WTC11 (cell line): ENCODE data around the gene KCTD21. TPM values are rescaled to one million over a fixed set of nuclear protein-coding genes. Genes with fewer than 3 reads are reported as not detected.

Source experiments
- ATAC-seq: fragments of 200-7000 bp; cut with Tn5 transposase; 2 replicates; pipeline ENCODE4 v1.10.0; 2021; ENCODE audit warnings: mild to moderate bottlenecking, moderate library complexity
- CTCF ChIA-PET: fragments of 300-600 bp; sonication (Branson Sonifier 250); formaldehyde crosslinking; loops from one replicate; lab custom pipeline; 2021; ENCODE audit warnings: antibody characterized with exemption; lab: Charles Lee
- POLR2A ChIA-PET: fragments of 350-600 bp; sonication (Branson Sonifier 250); formaldehyde crosslinking; loops from one replicate; lab custom pipeline; 2021; ENCODE audit warnings: antibody characterized with exemption; lab: Charles Lee
- DNase-seq: peaks from one replicate; pipeline ENCODE4 v3.0.0; 2021; ENCODE audit warnings: low spot score
- H3K27ac Mint-ChIP-seq: 2 replicates; pipeline ENCODE4 v1.8.0; 2021; ENCODE audit warnings: mixed read lengths
- H3K27me3 Mint-ChIP-seq: 2 replicates; pipeline ENCODE4 v1.8.0; 2021; ENCODE audit warnings: low read depth, mild to moderate bottlenecking, moderate library complexity, mixed read lengths
- H3K36me3 Mint-ChIP-seq: 2 replicates; pipeline ENCODE4 v1.8.0; 2021; ENCODE audit warnings: mixed read lengths
- H3K4me1 Mint-ChIP-seq: 2 replicates; pipeline ENCODE4 v1.8.0; 2022; ENCODE audit warnings: mixed read lengths
- H3K4me3 Mint-ChIP-seq: 2 replicates; pipeline ENCODE4 v1.8.0; 2021; ENCODE audit warnings: mild to moderate bottlenecking, moderate library complexity, mixed read lengths
- H3K9me3 Mint-ChIP-seq: 2 replicates; pipeline ENCODE4 v1.8.0; 2021; ENCODE audit warnings: mixed read lengths
- AFF4 ChIP-seq: sonication (generic); formaldehyde crosslinking; IDR thresholded peaks from 2 replicates; pipeline ENCODE4 v1.8.1; 2023; ENCODE audit warnings: mild to moderate bottlenecking, missing genetic modification reagents, borderline replicate concordance
- ARID4B ChIP-seq: sonication (generic); formaldehyde crosslinking; IDR thresholded peaks from 2 replicates; pipeline ENCODE4 v1.8.0; 2023; ENCODE audit warnings: missing genetic modification reagents, mild to moderate bottlenecking, borderline replicate concordance
- CREB1 ChIP-seq: sonication (generic); formaldehyde crosslinking; IDR thresholded peaks from 2 replicates; pipeline ENCODE4 v1.8.0; 2023; ENCODE audit warnings: mild to moderate bottlenecking, missing genetic modification reagents
- ELF4 ChIP-seq: sonication (generic); formaldehyde crosslinking; IDR thresholded peaks from 2 replicates; pipeline ENCODE4 v1.8.1; 2022; ENCODE audit warnings: low read depth, mild to moderate bottlenecking, moderate library complexity, missing genetic modification reagents
- ERG ChIP-seq: fragments of 250-450 bp; sonication (Bioruptor Pico); IDR thresholded peaks from 2 replicates; pipeline ENCODE4 v1.8.0; 2021; ENCODE audit warnings: mild to moderate bottlenecking
- ETV6 ChIP-seq: sonication (generic); formaldehyde crosslinking; IDR thresholded peaks from 2 replicates; pipeline ENCODE4 v1.8.1; 2022; ENCODE audit warnings: mild to moderate bottlenecking, missing genetic modification reagents
- GTF2I ChIP-seq: fragments of 250-450 bp; sonication (Bioruptor Pico); conservative IDR thresholded peaks from 2 replicates; pipeline ENCODE4 v1.4.0; 2021; ENCODE audit warnings: mild to moderate bottlenecking
- JUN ChIP-seq: sonication (generic); formaldehyde crosslinking; IDR thresholded peaks from 2 replicates; pipeline ENCODE4 v1.8.0; 2023; ENCODE audit warnings: mild to moderate bottlenecking, missing genetic modification reagents
- NFATC4 ChIP-seq: fragments of 250-450 bp; sonication (Bioruptor Pico); IDR thresholded peaks from 2 replicates; pipeline ENCODE4 v1.9.0; 2021; ENCODE audit warnings: mild to moderate bottlenecking
- NFYB ChIP-seq: sonication (generic); formaldehyde crosslinking; conservative IDR thresholded peaks from 2 replicates; pipeline ENCODE4 v1.8.0; 2022; ENCODE audit warnings: low read depth, missing genetic modification reagents
- NR1H2 ChIP-seq: sonication (generic); formaldehyde crosslinking; IDR thresholded peaks from 2 replicates; pipeline ENCODE4 v1.9.0; 2021; ENCODE audit warnings: mild to moderate bottlenecking, moderate library complexity, missing genetic modification reagents
- NR3C1 ChIP-seq: sonication (generic); formaldehyde crosslinking; conservative IDR thresholded peaks from 2 replicates; pipeline ENCODE4 v1.8.1; 2023; ENCODE audit warnings: low read depth, mild to moderate bottlenecking, missing genetic modification reagents
- OVOL2 ChIP-seq: fragments of 250-450 bp; sonication (Bioruptor Pico); IDR thresholded peaks from 2 replicates; pipeline ENCODE4 v1.9.0; 2021; ENCODE audit warnings: mild to moderate bottlenecking, borderline replicate concordance
- PREB ChIP-seq: sonication (generic); formaldehyde crosslinking; IDR thresholded peaks from 2 replicates; pipeline ENCODE4 v1.8.1; 2022; ENCODE audit warnings: mild to moderate bottlenecking, missing genetic modification reagents, moderate library complexity, borderline replicate concordance
- USF1 ChIP-seq: sonication (generic); formaldehyde crosslinking; IDR thresholded peaks from 2 replicates; pipeline ENCODE4 v1.8.0; 2022; ENCODE audit warnings: mild to moderate bottlenecking, missing genetic modification reagents
- ZBTB21 ChIP-seq: sonication (generic); formaldehyde crosslinking; IDR thresholded peaks from 2 replicates; pipeline ENCODE4 v1.8.1; 2023; ENCODE audit warnings: mild to moderate bottlenecking, missing genetic modification reagents, borderline replicate concordance
- ZNF138 ChIP-seq: sonication (generic); formaldehyde crosslinking; conservative IDR thresholded peaks from 2 replicates; pipeline ENCODE4 v1.8.1; 2022; ENCODE audit warnings: mild to moderate bottlenecking, moderate library complexity, missing genetic modification reagents
- ZNF281 ChIP-seq: sonication (generic); formaldehyde crosslinking; IDR thresholded peaks from 2 replicates; pipeline ENCODE4 v1.8.0; 2023; ENCODE audit warnings: mild to moderate bottlenecking, missing genetic modification reagents
- total RNA-seq: library from RNA; stranded (reverse); gene quantifications from 3 replicates; pipeline ENCODE4 v1.2.3, GENCODE V29; 2021

KCTD21 gene
- total RNA-seq, 1 experiment from 2014 or later = 2.8 TPM

GRCh38 chr11:78163828-78164227, 24.6 kb downstream of the KCTD21 start (continued):
- TF ChIP-seq ZBTB21 = no peak
- TF ChIP-seq NFYB (CRISPR knock-in tag) = no peak
- TF ChIP-seq CREB1 (CRISPR knock-in tag) = no peak
- TF ChIP-seq NR1H2 (CRISPR knock-in tag) = no peak
- no peak for TF ChIP-seq AFF4 (CRISPR knock-in tag)
- TF ChIP-seq OVOL2 (CRISPR knock-in tag) = no peak
- no peak for TF ChIP-seq NFATC4 (CRISPR knock-in tag)
- TF ChIP-seq ETV6 (CRISPR knock-in tag) = no peak
- no peak for TF ChIP-seq ZNF281 (CRISPR knock-in tag)

- ChIA-PET POLR2A (no interaction called here), CTCF (no interaction called here)
- no peaks in the 10 kb centered on the region for H3K9me3 Mint-ChIP-seq
- no peaks in the 10 kb centered on the region for H3K27me3 Mint-ChIP-seq
- DNase-seq (no peak), ATAC-seq (no peak)
- no peak overlapping the region for H3K4me3 Mint-ChIP-seq
- no peak for TF ChIP-seq GTF2I (CRISPR knock-in tag)
- TF ChIP-seq ELF4 = no peak
- no peak for TF ChIP-seq ZNF138 (CRISPR knock-in tag)
- no peak for TF ChIP-seq ERG (CRISPR knock-in tag)
- no peak for TF ChIP-seq USF1 (CRISPR knock-in tag)
- TF ChIP-seq CREB1 (CRISPR knock-in tag) = no peak
- no peak for TF ChIP-seq PREB (CRISPR knock-in tag)
- TF ChIP-seq JUN (CRISPR knock-in tag) = no peak
- TF ChIP-seq NR3C1 (CRISPR knock-in tag) = no peak
- no peak for TF ChIP-seq ARID4B
- H3K4me1 Mint-ChIP-seq = no peaks in the 10 kb centered on the region
- no peak overlapping the region for H3K27ac Mint-ChIP-seq
- H3K36me3 Mint-ChIP-seq = no peaks in the 10 kb centered on the region
These were observed 26.5 kb downstream of the KCTD21 start for GRCh38 chr11:78161962-78162371.
